GM18526 (cell line): ENCODE data around the gene RAPGEFL1.

Experiments
- POLR2A ChIP-seq: IDR thresholded peaks from 3 replicates; pipeline ENCODE4 v1.6.1; 2011; ENCODE audit not compliant: insufficient read length; ENCODE audit errors: extremely low read depth

The RAPGEFL1 gene

GRCh38 chr17:40177275-40177874 is at the start of gene RAPGEFL1:
TSS of gene RAPGEFL1 (plus strand) at chr17:40177470. CDS start at chr17:40177862, 392 bp downstream.
- no peak for TF ChIP-seq POLR2A

GRCh38 chr17:40129498-40129897 is 47.8 kb upstream of the RAPGEFL1 start:
- no peak for TF ChIP-seq POLR2A

GRCh38 chr17:40130352-40131042 is 46.8 kb upstream of the RAPGEFL1 start:
- TF ChIP-seq POLR2A: no peak

GRCh38 chr17:40134184-40134583 is 43.1 kb upstream of the RAPGEFL1 start:
- TF ChIP-seq POLR2A: no peak

GRCh38 chr17:40135817-40136216 is 41.5 kb upstream of the RAPGEFL1 start:
- TF ChIP-seq POLR2A: no peak

GRCh38 chr17:40139566-40140058 is 37.7 kb upstream of the RAPGEFL1 start:
- TF ChIP-seq POLR2A: no peak

- TF ChIP-seq POLR2A: no peak
Measured at GRCh38 chr17:40145476-40145875, 31.8 kb upstream of the RAPGEFL1 start.

GRCh38 chr17:40148527-40148926 is 28.7 kb upstream of the RAPGEFL1 start:
- TF ChIP-seq POLR2A: no peak

GRCh38 chr17:40150276-40150675 is 27.0 kb upstream of the RAPGEFL1 start:
- no peak for TF ChIP-seq POLR2A

- no peak for TF ChIP-seq POLR2A
Measured at GRCh38 chr17:40151414-40151963, 25.8 kb upstream of the RAPGEFL1 start.

- TF ChIP-seq POLR2A: no peak
Measured at GRCh38 chr17:40153603-40154236, 23.6 kb upstream of the RAPGEFL1 start.

- TF ChIP-seq POLR2A: no peak
Measured at GRCh38 chr17:40157973-40158372, 19.3 kb upstream of the RAPGEFL1 start.

GRCh38 chr17:40158438-40159013 is 18.7 kb upstream of the RAPGEFL1 start:
- no peak for TF ChIP-seq POLR2A

- no peak for TF ChIP-seq POLR2A
Measured at GRCh38 chr17:40159456-40159855, 17.8 kb upstream of the RAPGEFL1 start.

GRCh38 chr17:40167685-40168261 is 9.5 kb upstream of the RAPGEFL1 start:
- no peak for TF ChIP-seq POLR2A
